CD4-positive, alpha-beta T cell treated with Interleukin-15 for 4 hours (primary cell): ENCODE results near the gene C1QTNF9.
"Not testable (repeated sequence)": the region's sequence is repeated elsewhere in the genome, so short reads cannot be mapped to it uniquely, and the experiment has no call there.

Source experiments
- DNase-seq: peaks from one replicate; pipeline ENCODE4 v3.0.0-alpha.2; 2020; ENCODE audit warnings: low spot score

The C1QTNF9 gene

GRCh38 chr13:24323036-24323738 lies 13.8 kb downstream of the C1QTNF9 start:
- DNase-seq: no peak

- no peak for DNase-seq
These were observed 14.3 kb downstream of the C1QTNF9 start for GRCh38 chr13:24323739-24324075.

- not testable (repeated sequence) for DNase-seq
These were observed 18.2 kb downstream of the C1QTNF9 start for GRCh38 chr13:24327598-24327997.

- no peak for DNase-seq
These were observed 18.8 kb downstream of the C1QTNF9 start for GRCh38 chr13:24328145-24328544.

GRCh38 chr13:24338721-24339120 lies 29.3 kb downstream of the C1QTNF9 start:
- DNase-seq: no peak

- no peak for DNase-seq
These were observed 30.7 kb downstream of the C1QTNF9 start for GRCh38 chr13:24339937-24340607.

GRCh38 chr13:24340608-24340955 lies 31.2 kb downstream of the C1QTNF9 start:
- DNase-seq: no peak

- DNase-seq: no peak
These were observed 32.1 kb downstream of the C1QTNF9 start for GRCh38 chr13:24341439-24341838.

GRCh38 chr13:24348385-24348784 lies 39.0 kb downstream of the C1QTNF9 start:
- DNase-seq: no peak

- DNase-seq: no peak
These were observed 39.6 kb downstream of the C1QTNF9 start for GRCh38 chr13:24348797-24349515.

GRCh38 chr13:24349778-24350664 lies 40.6 kb downstream of the C1QTNF9 start:
- not testable (repeated sequence) for DNase-seq

- DNase-seq: no peak
These were observed 42.0 kb downstream of the C1QTNF9 start for GRCh38 chr13:24351423-24351822.

- DNase-seq: no peak
These were observed 44.4 kb downstream of the C1QTNF9 start for GRCh38 chr13:24353736-24354135.

- DNase-seq: no peak
These were observed 45.7 kb downstream of the C1QTNF9 start for GRCh38 chr13:24355103-24355502.

GRCh38 chr13:24356270-24356669 lies 46.9 kb downstream of the C1QTNF9 start:
- no peak for DNase-seq

GRCh38 chr13:24356837-24357236 lies 47.5 kb downstream of the C1QTNF9 start:
- no peak for DNase-seq

GRCh38 chr13:24357756-24358155 lies 48.4 kb downstream of the C1QTNF9 start:
- DNase-seq: no peak

GRCh38 chr13:24358836-24359235 lies 49.5 kb downstream of the C1QTNF9 start:
- not testable (repeated sequence) for DNase-seq

GRCh38 chr13:24359252-24359651 lies 49.9 kb downstream of the C1QTNF9 start:
- not testable (repeated sequence) for DNase-seq

- no peak for DNase-seq
These were observed 50.7 kb downstream of the C1QTNF9 start for GRCh38 chr13:24360106-24360505.

- no peak for DNase-seq
These were observed 51.7 kb downstream of the C1QTNF9 start for GRCh38 chr13:24361113-24361512.

- no peak for DNase-seq
These were observed 52.5 kb downstream of the C1QTNF9 start for GRCh38 chr13:24361852-24362366.
